Activated CD4-positive, alpha-beta T cell treated with anti-CD3 and anti-CD28 coated beads, Interleukin-2, amount 10 ng/mL, durations not matched to agents 24 days and 14 days (primary cell): ENCODE measurements around the gene FARS2. TPM values are rescaled to one million over a fixed set of nuclear protein-coding genes. Genes with fewer than 3 reads are reported as not detected.

Experiments used
- DNase-seq: peaks from one replicate; pipeline ENCODE4 v3.0.0; 2022
- H3K27ac Mint-ChIP-seq: one replicate; pipeline ENCODE4 v1.8.0; 2022; ENCODE audit warnings: mild to moderate bottlenecking, mixed read lengths
- H3K27me3 Mint-ChIP-seq: one replicate; pipeline ENCODE4 v1.8.0; 2022; ENCODE audit warnings: mixed read lengths
- H3K36me3 Mint-ChIP-seq: one replicate; pipeline ENCODE4 v1.8.0; 2022; ENCODE audit warnings: low read depth, mild to moderate bottlenecking, mixed read lengths
- H3K4me1 Mint-ChIP-seq: one replicate; pipeline ENCODE4 v1.8.0; 2021; ENCODE audit warnings: mixed read lengths
- H3K4me3 Mint-ChIP-seq: one replicate; pipeline ENCODE4 v1.8.0; 2022; ENCODE audit warnings: mild to moderate bottlenecking, moderate library complexity, mixed read lengths
- H3K9me3 Mint-ChIP-seq: one replicate; pipeline ENCODE4 v1.8.0; 2021; ENCODE audit warnings: mixed read lengths
- intact Hi-C: fragments of 100-400 bp; cut with micrococcal nuclease; formaldehyde crosslinking; loops from one replicate; pipeline ENCODE4 v1.15.1; 2023
- total RNA-seq: library from RNA; stranded (reverse); gene quantifications from 2 replicates; pipeline ENCODE4 v1.2.3, GENCODE V29; 2022

FARS2 gene
- total RNA-seq, 1 donor from 2014 or later = 24.7 TPM

DNA sequence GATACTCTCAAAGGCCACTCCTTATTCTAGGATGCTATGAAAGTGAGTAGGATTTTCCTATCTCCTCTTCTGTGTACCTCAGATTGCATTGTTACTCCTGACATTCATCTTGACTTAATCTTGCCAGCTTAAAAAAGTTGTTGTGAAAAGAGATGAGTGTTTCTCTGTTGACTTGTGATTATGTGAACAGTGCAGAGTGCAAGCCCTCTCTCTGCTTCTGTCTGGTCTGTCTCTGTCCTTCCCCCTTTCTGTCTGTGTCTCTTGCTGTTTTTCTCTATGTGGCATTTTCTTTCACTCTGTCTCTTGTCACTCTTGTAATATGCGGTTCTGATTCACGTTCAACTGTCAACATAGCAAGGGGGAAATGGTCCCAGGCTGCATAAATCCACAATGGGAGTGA is 306.6 kb downstream of the FARS2 start:
- Mint-ChIP-seq H3K36me3 (peaks cover 3% of the 10 kb centered on the region), H3K27me3 (no peaks in the 10 kb centered on the region), H3K4me3 (no peak overlapping the region), H3K27ac (no peak overlapping the region), H3K9me3 (peaks cover 4% of the 10 kb centered on the region), H3K4me1 (peaks cover 12% of the 10 kb centered on the region)
- intact Hi-C loops = no loop called here
- no peak for DNase-seq

DNA sequence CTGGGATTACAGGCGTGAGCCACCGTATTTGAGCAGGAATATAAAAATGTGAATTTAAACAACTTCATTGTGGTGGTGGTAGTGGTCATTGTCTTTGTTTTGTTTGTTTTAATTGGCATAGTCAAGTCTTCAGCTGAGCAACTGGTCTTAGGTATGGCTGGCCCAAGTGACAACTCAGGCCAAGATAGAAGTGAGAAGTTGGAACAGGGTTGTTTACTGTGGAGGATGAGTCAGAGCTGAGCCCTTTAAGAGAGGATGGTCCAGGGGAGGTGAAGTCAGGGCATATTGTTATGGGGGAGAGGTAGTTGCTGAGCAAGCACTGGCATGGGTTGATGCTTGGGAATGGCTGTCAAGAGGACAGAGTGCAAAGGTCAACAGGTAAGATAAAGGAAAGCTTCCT is 308.2 kb downstream of the FARS2 start:
- Mint-ChIP-seq H3K4me3 (no peak overlapping the region), H3K9me3 (peaks cover 4% of the 10 kb centered on the region)
- DNase-seq = no peak

DNA sequence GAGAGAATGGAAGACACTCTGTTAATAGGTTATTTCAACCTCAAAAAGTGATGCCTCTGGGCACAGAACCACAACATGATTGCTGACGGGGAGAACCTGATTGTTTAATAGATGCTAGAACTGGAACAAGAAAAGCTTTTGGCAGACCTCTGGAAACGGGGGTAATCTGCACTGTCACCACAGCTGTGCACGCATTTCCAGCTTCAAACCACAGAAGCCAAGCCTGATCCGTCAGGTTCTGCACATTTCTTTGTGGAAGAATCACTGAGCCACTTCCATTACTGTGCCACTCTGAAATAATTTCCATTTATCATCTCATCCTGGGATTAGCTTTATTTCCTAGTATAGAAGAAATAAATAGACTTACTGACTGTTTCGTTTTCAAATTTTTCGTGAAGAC is 309.3 kb downstream of the FARS2 start:
- intact Hi-C loops = no loop called here
- Mint-ChIP-seq H3K9me3 (peaks cover 4% of the 10 kb centered on the region), H3K4me3 (no peak overlapping the region), H3K4me1 (peaks cover 12% of the 10 kb centered on the region), H3K36me3 (peaks cover 1% of the 10 kb centered on the region), H3K27ac (no peak overlapping the region), H3K27me3 (no peaks in the 10 kb centered on the region)
- DNase-seq = no peak

More for the DNA sequence above, 308.2 kb downstream of the FARS2 start:
- H3K36me3 Mint-ChIP-seq = peaks cover 1% of the 10 kb centered on the region
- no peaks in the 10 kb centered on the region for H3K27me3 Mint-ChIP-seq
- H3K4me1 Mint-ChIP-seq = peaks cover 12% of the 10 kb centered on the region
- H3K27ac Mint-ChIP-seq = no peak overlapping the region
- intact Hi-C loops = no loop called here

DNA sequence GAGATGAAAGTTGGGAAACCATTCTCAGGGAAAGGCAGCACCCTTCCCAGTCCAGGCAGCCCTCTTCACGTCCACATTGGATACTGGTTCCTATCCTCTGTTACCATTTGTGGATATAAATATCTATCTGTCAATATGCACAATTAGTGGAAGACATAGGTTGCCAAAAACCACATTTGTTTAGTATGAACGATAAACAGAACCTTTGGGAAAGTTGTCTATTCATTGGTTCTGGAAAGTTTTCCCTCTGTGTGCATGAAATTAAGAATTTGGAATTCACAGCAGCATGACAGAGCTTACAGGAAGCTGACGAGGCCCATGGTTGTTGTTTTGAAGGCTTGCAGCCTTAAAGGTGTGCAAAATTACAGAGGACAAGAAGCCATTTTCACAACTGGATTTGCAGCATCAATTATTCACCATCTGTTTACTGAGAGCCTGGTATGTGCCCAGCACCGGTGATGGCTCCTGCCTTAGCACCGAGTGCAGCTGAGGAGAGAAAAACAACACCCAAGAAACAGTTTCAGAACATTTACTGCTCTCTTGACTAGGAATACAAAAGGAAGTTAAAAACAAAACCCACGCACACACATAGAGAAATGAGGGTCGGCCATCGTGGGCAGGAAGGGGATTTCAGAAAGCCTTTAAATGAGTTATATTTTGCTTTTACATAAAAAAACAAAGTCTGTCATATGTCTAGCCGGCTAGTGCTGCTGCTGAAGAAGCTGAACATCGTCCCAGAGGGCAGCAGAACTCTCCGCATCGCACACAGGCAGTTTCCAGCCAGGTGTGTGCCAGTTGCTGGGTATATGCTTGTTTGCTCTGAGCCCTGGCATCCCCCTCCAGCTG is 319.6 kb downstream of the FARS2 start:
- no peaks in the 10 kb centered on the region for H3K27me3 Mint-ChIP-seq
- H3K4me3 Mint-ChIP-seq = no peak overlapping the region
- no peaks in the 10 kb centered on the region for H3K36me3 Mint-ChIP-seq
- peaks cover 9% of the 10 kb centered on the region for H3K4me1 Mint-ChIP-seq
- H3K27ac Mint-ChIP-seq = peak overlapping the region; percentile 27
- no peak for DNase-seq
- H3K9me3 Mint-ChIP-seq = peaks cover 7% of the 10 kb centered on the region
- intact Hi-C loops = no loop called here

DNA sequence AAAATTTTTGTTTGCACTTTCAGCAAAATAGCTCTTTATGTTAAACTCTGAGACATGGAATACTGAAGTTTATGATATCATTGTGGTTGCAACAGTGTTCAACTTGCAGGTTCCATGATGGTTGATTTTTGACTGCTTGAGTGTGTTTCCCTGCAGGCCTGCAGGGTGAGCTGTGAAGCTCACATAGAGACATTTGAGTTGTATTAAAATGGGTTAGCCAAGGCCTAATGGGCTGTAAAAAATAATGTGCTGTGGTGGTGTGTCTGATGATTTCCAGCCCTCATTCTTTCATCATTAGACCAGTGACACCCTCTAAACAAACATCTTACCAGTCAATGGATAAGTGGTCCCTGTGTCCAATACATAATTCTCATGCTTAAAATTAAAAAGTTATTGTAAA is 321.4 kb downstream of the FARS2 start:
- Mint-ChIP-seq H3K36me3 (peaks cover 2% of the 10 kb centered on the region), H3K27me3 (no peaks in the 10 kb centered on the region), H3K27ac (no peak overlapping the region), H3K4me3 (no peak overlapping the region), H3K9me3 (peaks cover 14% of the 10 kb centered on the region), H3K4me1 (peaks cover 9% of the 10 kb centered on the region)
- intact Hi-C loops = no loop called here
- DNase-seq = no peak

DNA sequence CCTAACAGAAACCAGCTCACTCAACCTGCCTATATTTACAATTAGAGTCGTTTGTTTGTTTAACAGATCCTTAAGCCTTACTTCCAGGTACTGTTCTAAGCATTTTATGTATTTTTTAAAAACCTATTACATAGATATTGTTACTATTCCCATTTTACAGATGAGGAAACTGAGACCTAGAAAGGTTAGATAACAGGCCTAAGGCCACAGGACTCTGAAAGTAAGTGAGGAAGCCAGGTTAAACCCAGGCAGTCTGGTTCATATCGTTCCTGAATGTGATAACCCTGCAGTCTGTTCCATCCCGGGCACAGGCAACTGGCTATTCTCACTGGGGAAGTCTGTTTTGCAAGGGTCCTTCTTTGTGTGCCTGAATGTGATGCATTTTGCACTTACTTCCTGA is 322.2 kb downstream of the FARS2 start:
- peaks cover 2% of the 10 kb centered on the region for H3K36me3 Mint-ChIP-seq
- no peak overlapping the region for H3K27ac Mint-ChIP-seq
- no peaks in the 10 kb centered on the region for H3K27me3 Mint-ChIP-seq
- H3K9me3 Mint-ChIP-seq = peaks cover 14% of the 10 kb centered on the region
- peaks cover 9% of the 10 kb centered on the region for H3K4me1 Mint-ChIP-seq
- DNase-seq = no peak
- intact Hi-C loops = no loop called here
- no peak overlapping the region for H3K4me3 Mint-ChIP-seq

DNA sequence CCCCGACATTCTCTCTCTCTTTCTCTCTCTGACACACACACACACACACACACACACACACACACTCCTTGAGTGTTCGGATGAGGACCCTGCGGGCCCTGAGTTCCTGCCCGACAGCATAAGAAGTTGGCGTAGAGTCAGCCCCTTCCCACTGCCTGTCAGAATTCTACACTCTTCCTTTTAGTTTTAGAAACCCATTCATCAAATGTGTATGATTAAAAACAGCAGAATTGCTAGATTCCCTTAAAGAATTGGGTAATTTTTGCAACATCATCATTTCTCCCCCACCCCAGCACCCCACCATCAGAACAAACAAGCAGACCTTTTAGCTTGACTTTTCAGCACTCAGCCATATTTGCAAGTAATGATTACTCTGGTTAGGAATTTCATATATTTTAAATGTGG is 322.8 kb downstream of the FARS2 start:
- peaks cover 9% of the 10 kb centered on the region for H3K4me1 Mint-ChIP-seq
- no peak overlapping the region for H3K27ac Mint-ChIP-seq
- H3K36me3 Mint-ChIP-seq = peaks cover 2% of the 10 kb centered on the region
- no peak overlapping the region for H3K4me3 Mint-ChIP-seq
- intact Hi-C loops = no loop called here
- no peaks in the 10 kb centered on the region for H3K27me3 Mint-ChIP-seq
- H3K9me3 Mint-ChIP-seq = peaks cover 14% of the 10 kb centered on the region
- no peak for DNase-seq

DNA sequence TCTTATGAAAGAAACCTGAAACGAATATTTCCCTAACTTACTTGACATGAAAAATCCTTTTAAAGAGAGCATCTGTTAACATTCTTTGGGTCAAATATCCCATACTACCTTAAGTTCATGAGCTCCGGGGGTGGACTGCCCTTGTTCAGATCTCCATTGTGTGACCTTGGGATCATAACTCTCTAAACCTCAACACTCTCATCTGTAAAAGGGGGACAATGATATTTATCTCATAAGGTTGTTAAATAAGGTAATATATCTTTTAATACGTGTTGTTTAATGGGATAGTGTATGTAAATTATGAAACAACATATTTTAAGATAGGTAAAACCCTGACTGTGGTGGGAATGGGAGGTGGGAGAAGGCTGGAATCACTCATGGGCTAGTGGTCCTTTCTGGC is 326.3 kb downstream of the FARS2 start:
- no peaks in the 10 kb centered on the region for H3K27me3 Mint-ChIP-seq
- intact Hi-C loops = no loop called here
- no peak for DNase-seq
- H3K27ac Mint-ChIP-seq = no peak overlapping the region
- H3K36me3 Mint-ChIP-seq = peaks cover 2% of the 10 kb centered on the region
- H3K9me3 Mint-ChIP-seq = peaks cover 14% of the 10 kb centered on the region
- no peaks in the 10 kb centered on the region for H3K4me1 Mint-ChIP-seq
- H3K4me3 Mint-ChIP-seq = no peak overlapping the region

DNA sequence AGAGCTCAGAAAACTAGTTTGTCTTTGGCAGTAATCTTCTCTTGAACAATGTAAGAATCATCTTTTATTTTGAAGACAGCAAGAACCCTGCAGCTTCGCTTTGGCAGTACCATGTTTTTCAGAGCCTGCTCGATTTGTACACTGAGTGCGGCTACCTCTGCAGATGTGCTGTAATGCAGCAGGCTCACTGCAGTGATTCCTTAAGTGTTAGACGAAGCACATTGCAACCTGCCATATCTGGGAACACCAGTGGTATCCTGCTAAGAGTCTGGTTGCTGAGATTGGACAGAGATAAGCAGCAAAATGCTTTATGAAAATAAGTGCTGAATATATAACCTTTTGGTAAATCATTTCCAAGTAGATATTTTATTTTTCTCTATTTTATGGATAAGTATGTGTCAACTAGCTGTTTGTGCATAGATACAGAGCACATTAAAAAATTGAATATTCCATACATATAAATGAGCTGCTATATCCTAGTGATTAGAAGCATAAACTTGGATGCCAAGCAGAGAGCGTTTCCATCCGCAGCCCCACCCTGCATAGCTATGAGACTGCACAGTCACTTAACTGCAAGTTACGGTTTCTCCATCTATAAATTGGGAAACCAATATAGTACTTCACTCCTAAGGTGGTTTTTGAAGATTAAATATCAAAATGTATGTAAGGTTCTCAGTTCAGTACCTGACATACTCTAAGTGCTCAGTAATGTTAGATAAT is 328.3 kb downstream of the FARS2 start:
- no peak overlapping the region for H3K27ac Mint-ChIP-seq
- H3K9me3 Mint-ChIP-seq = peaks cover 14% of the 10 kb centered on the region
- peaks cover 2% of the 10 kb centered on the region for H3K36me3 Mint-ChIP-seq
- H3K27me3 Mint-ChIP-seq = no peaks in the 10 kb centered on the region
- intact Hi-C loops = no loop called here
- no peak for DNase-seq
- H3K4me3 Mint-ChIP-seq = no peak overlapping the region
- no peaks in the 10 kb centered on the region for H3K4me1 Mint-ChIP-seq

DNA sequence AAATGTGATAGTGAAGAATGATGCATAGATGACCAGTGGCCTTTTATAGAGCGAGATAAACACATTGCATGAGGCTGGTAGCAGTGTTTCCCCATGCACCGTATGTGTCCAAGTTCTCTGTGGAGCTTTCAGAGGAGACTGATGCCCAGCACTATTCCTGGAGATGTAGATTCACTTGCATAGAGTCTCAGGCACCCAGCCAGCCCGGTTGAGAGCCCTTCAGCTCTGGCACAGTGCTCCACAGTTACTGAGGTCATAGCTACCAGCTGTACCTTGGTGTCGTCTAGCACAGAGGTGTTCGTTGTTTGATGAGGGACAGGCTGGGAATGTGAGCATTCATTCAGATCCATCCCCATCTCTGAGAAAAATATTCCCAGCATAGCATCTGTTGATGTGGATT is 328.9 kb downstream of the FARS2 start:
- Mint-ChIP-seq H3K4me3 (no peak overlapping the region), H3K27me3 (no peaks in the 10 kb centered on the region), H3K36me3 (peaks cover 2% of the 10 kb centered on the region), H3K4me1 (no peaks in the 10 kb centered on the region), H3K27ac (no peak overlapping the region), H3K9me3 (peaks cover 14% of the 10 kb centered on the region)
- intact Hi-C loops = no loop called here
- DNase-seq = no peak

DNA sequence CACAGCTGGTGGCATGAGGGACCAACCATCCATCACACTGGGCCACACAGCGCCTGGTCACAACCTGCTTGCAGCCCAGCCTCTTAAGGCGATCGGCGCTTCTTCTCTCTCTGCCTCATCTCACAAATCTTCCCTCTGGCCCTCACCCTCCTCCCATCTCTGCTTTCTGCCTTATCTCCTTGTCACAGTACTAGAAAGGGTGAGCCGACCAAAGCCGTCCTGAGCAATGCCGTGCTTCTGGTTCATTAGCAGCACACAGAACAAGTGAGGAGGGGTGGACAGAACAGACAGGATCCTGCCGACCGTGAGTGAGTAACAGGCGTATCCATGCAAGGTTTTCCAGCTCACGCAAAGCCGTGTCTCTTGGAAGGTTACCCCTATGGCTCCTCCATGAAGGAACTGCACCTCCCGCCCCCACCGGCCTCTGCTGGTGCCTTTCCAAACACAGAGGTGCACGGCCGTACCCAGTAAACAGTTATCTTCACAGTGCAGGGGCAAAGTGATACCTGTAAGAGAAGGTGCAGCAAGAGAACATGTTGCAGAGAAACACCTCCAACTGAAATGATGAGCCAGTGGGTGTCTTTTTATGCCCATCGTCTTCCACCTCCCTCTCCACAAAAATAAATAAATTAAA is 331.7 kb downstream of the FARS2 start:
- intact Hi-C loops = no loop called here
- no peak overlapping the region for H3K27ac Mint-ChIP-seq
- DNase-seq = no peak
- no peaks in the 10 kb centered on the region for H3K27me3 Mint-ChIP-seq
- no peaks in the 10 kb centered on the region for H3K36me3 Mint-ChIP-seq
- H3K4me3 Mint-ChIP-seq = no peak overlapping the region
- no peaks in the 10 kb centered on the region for H3K4me1 Mint-ChIP-seq
- no peaks in the 10 kb centered on the region for H3K9me3 Mint-ChIP-seq

DNA sequence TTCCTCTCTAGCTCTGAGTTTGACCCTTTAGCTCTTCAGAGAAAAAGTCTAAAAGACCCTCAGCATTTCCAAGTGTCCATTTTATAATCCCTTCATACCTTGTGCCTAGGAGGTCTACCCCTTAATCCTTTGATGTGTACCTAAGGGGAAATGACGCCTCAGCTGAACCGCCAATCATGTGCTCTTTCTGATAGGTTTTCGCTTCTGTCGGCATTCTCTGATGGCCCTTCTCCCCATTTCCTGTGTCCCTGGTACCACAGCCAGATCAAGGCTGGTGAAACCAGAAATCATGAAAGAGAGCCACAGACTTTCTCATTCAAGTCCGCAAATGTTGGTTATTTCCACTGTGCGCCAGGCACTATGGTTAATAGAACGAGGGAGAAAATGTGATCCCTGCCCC is 333.9 kb downstream of the FARS2 start:
- Mint-ChIP-seq H3K9me3 (no peaks in the 10 kb centered on the region), H3K36me3 (no peaks in the 10 kb centered on the region), H3K4me3 (no peak overlapping the region), H3K27ac (no peak overlapping the region), H3K27me3 (no peaks in the 10 kb centered on the region), H3K4me1 (no peaks in the 10 kb centered on the region)
- DNase-seq = no peak
- intact Hi-C loops = no loop called here

DNA sequence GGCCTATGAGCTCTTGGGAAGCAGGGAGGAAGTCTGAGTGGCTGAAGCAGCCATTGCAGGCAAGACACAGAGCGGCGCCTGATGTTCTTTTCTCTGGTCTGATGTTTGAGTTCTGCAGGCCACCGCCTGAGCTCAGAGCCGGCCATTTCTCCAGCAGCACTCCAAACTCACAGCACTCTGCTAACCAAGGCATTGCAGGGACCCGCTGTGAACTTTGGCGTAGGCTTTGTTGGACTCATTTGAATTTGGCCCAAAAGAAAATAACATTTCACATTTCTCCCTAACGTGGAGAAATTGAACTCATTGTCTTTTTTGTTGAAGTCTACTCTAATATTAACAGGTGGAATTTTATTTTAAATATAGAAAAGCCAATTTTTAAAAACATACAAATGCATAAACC is 336.1 kb downstream of the FARS2 start:
- DNase-seq = no peak
- intact Hi-C loops = no loop called here
- Mint-ChIP-seq H3K9me3 (no peaks in the 10 kb centered on the region), H3K27ac (no peak overlapping the region), H3K4me1 (no peaks in the 10 kb centered on the region), H3K4me3 (no peak overlapping the region), H3K36me3 (no peaks in the 10 kb centered on the region), H3K27me3 (no peaks in the 10 kb centered on the region)

DNA sequence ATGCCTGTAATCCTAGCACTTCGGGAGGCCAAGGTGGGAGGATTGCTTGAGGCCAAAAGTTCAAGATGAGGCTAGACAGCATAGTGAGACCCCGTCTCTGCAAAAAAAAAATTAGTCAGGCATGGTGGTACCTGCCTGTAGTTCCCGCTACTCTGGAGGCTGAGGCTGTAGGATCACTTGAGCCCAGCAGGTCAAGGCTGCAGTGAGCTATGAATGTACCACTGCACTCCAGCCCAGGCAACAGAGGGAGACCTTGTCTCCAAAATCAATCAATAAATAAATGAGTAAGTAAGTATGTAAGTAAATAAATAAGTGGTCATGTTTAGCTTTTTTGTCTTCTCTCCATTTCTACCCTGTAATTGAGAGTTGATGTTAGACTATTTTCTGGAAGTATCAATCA is 336.8 kb downstream of the FARS2 start:
- Mint-ChIP-seq H3K27ac (no peak overlapping the region), H3K27me3 (no peaks in the 10 kb centered on the region), H3K4me1 (no peaks in the 10 kb centered on the region), H3K4me3 (no peak overlapping the region), H3K36me3 (no peaks in the 10 kb centered on the region), H3K9me3 (no peaks in the 10 kb centered on the region)
- no peak for DNase-seq
- intact Hi-C loops = no loop called here
